ENCODE data around the gene MAL. TPM values are rescaled to one million over a fixed set of nuclear protein-coding genes. Genes with fewer than 3 reads are reported as not detected.

MAL gene
- total and polyA plus RNA-seq, 2 experiments from 2014 or later, result 0.24 to 0.31 TPM

GRCh38 chr2:95058466-95058988 is 33.0 kb downstream of the MAL start:
- DNase-seq (ENCODE audit: low spot score) (no peak), ATAC-seq (no peak)
- H3K27ac ChIP-seq (ENCODE audit: low read depth), result no peak overlapping the region
- H3K9me2 ChIP-seq (ENCODE audit: insufficient read depth), result no peaks in the 10 kb centered on the region
- no peaks in the 10 kb centered on the region for H3K36me3 Mint-ChIP-seq (ENCODE audit: low read depth)
- H3K4me1 Mint-ChIP-seq, result peaks cover 13% of the 10 kb centered on the region
- H3K27me3 Mint-ChIP-seq (ENCODE audit: insufficient read depth, low read depth, poor library complexity), result peaks cover 23% of the 10 kb centered on the region
- H3K27ac Mint-ChIP-seq, result no peak overlapping the region
- no peak overlapping the region for H3K4me3 ChIP-seq
- no peak overlapping the region for H3K4me3 Mint-ChIP-seq
- H3K79me2 ChIP-seq (replicated peaks; ENCODE audit: insufficient read depth), result no peaks in the 10 kb centered on the region
- TF ChIP-seq REST (IDR thresholded peaks at IDR 0.05; ENCODE audit: unreplicated experiment), result no peak
- TF ChIP-seq EZH2 (IDR thresholded peaks at IDR 0.05; ENCODE audit: low read depth, unreplicated experiment), result no peak
- TF ChIP-seq ETS1 (IDR thresholded peaks at IDR 0.05), result no peak
- TF ChIP-seq ZNF114 (CRISPR knock-in tag; IDR thresholded peaks at IDR 0.05), result no peak
- TF ChIP-seq STAT1 (IDR thresholded peaks at IDR 0.05; ENCODE audit: unreplicated experiment), result no peak
- TF ChIP-seq POLR2AphosphoS5 (IDR thresholded peaks at IDR 0.05; ENCODE audit: low read depth), result no peak
- no peak for TF ChIP-seq CTCF (conservative IDR thresholded peaks at IDR 0.05; ENCODE audit: low read depth in 2 of 2)
- no peak for TF ChIP-seq EZH2phosphoT487 (IDR thresholded peaks at IDR 0.05; ENCODE audit: unreplicated experiment)
- no peak for TF ChIP-seq NANOG (IDR thresholded peaks at IDR 0.05; ENCODE audit: borderline replicate concordance)
- TF ChIP-seq ZNF331 (CRISPR knock-in tag; IDR thresholded peaks at IDR 0.05; ENCODE audit: low read depth), result no peak
- TF ChIP-seq JUNB (IDR thresholded peaks at IDR 0.05; ENCODE audit: unreplicated experiment), result no peak
- TF ChIP-seq CREB1 (CRISPR knock-in tag; IDR thresholded peaks at IDR 0.05; ENCODE audit: low read depth), result no peak
- no peak for TF ChIP-seq ZNF462 (CRISPR knock-in tag; IDR thresholded peaks at IDR 0.05)
- H3K36me3 ChIP-seq (ENCODE audit: insufficient read depth), result no peaks in the 10 kb centered on the region
- no peaks in the 10 kb centered on the region for H4K20me1 ChIP-seq (replicated peaks; ENCODE audit: insufficient read depth)
- no peaks in the 10 kb centered on the region for H3K27me3 ChIP-seq (ENCODE audit: insufficient read depth)
- H3K4me1 ChIP-seq (ENCODE audit: insufficient read depth), result peaks cover 10% of the 10 kb centered on the region
- H3K9me3 Mint-ChIP-seq, result no peaks in the 10 kb centered on the region
- no peaks in the 10 kb centered on the region for H3F3A ChIP-seq (replicated peaks; ENCODE audit: low read depth)
- no peak overlapping the region for H3K4me2 ChIP-seq
- H2AFZ ChIP-seq, result no peak overlapping the region
